ENCODE data around the gene HACL1. TPM values are rescaled to one million over a fixed set of nuclear protein-coding genes. Genes with fewer than 3 reads are reported as not detected.

HACL1 gene
- total and polyA plus RNA-seq, 2 donors from 2014 or later = 25.3 to 27.1 TPM

GRCh38 chr3:15576475-15576874 lies 24.9 kb downstream of the HACL1 start:
- peaks cover 0 to 3% (median 0%) of the 10 kb centered on the region in 3 donors for H3K4me1 ChIP-seq (ENCODE audit: control insufficient read depth in 2 of 3, insufficient read depth in 2 of 3, low read depth in 1 of 3, low read length in 3 of 3)
- H3K36me3 ChIP-seq (ENCODE audit: control insufficient read depth in 2 of 3, insufficient read depth in 3 of 3, low read length in 3 of 3) = peaks cover 2 to 24% (median 7%) of the 10 kb centered on the region in 3 donors
- H3K9me3 ChIP-seq (ENCODE audit: control insufficient read depth in 2 of 3, insufficient read depth in 1 of 3, low read length in 3 of 3) = no peaks in the 10 kb centered on the region
- FAIRE-seq (no peak), DNase-seq (no peak)
- H3K27ac ChIP-seq (ENCODE audit: low read depth in 2 of 2, low read length in 2 of 2) = no peak overlapping the region
- intact Hi-C loops (cut with DNase I) = no loop called here
- H3K27me3 ChIP-seq (ENCODE audit: control insufficient read depth, insufficient read depth, low read length) = no peaks in the 10 kb centered on the region
- no peak overlapping the region for H3K9ac ChIP-seq (ENCODE audit: low read length in 3 of 3)
- H3K4me3 ChIP-seq (ENCODE audit: low read length in 3 of 3) = no peak overlapping the region
- TF ChIP-seq, protein P1, sequence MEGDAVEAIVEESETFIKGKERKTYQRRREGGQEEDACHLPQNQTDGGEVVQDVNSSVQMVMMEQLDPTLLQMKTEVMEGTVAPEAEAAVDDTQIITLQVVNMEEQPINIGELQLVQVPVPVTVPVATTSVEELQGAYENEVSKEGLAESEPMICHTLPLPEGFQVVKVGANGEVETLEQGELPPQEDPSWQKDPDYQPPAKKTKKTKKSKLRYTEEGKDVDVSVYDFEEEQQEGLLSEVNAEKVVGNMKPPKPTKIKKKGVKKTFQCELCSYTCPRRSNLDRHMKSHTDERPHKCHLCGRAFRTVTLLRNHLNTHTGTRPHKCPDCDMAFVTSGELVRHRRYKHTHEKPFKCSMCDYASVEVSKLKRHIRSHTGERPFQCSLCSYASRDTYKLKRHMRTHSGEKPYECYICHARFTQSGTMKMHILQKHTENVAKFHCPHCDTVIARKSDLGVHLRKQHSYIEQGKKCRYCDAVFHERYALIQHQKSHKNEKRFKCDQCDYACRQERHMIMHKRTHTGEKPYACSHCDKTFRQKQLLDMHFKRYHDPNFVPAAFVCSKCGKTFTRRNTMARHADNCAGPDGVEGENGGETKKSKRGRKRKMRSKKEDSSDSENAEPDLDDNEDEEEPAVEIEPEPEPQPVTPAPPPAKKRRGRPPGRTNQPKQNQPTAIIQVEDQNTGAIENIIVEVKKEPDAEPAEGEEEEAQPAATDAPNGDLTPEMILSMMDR (IDR thresholded peaks at IDR 0.05; ENCODE audit: borderline replicate concordance, extremely low read depth, insufficient read depth) = no peak

- TF ChIP-seq, protein P1 (IDR thresholded peaks at IDR 0.05; ENCODE audit: borderline replicate concordance, extremely low read depth, insufficient read depth) = no peak
- no peak overlapping the region for H3K4me3 ChIP-seq (ENCODE audit: low read length in 3 of 3)
- peaks cover 4 to 14% (median 6%) of the 10 kb centered on the region in 3 donors for H3K36me3 ChIP-seq (ENCODE audit: control insufficient read depth in 2 of 3, insufficient read depth in 3 of 3, low read length in 3 of 3)
- no peak overlapping the region for H3K27ac ChIP-seq (ENCODE audit: low read depth in 2 of 2, low read length in 2 of 2)
- intact Hi-C loops (cut with DNase I) = no loop called here
- H3K27me3 ChIP-seq (ENCODE audit: control insufficient read depth, insufficient read depth, low read length) = no peaks in the 10 kb centered on the region
- peaks cover 0 to 3% (median 0%) of the 10 kb centered on the region in 3 donors for H3K4me1 ChIP-seq (ENCODE audit: control insufficient read depth in 2 of 3, insufficient read depth in 2 of 3, low read depth in 1 of 3, low read length in 3 of 3)
- FAIRE-seq (no peak), DNase-seq (peak in 3 of 5 donors; percentile 14 to 34 (median 15))
- H3K9ac ChIP-seq (ENCODE audit: low read length in 3 of 3) = no peak overlapping the region
- no peaks in the 10 kb centered on the region for H3K9me3 ChIP-seq (ENCODE audit: control insufficient read depth in 2 of 3, insufficient read depth in 1 of 3, low read length in 3 of 3)
Measured at GRCh38 chr3:15575446-15575845, 25.9 kb downstream of the HACL1 start.

DNA sequence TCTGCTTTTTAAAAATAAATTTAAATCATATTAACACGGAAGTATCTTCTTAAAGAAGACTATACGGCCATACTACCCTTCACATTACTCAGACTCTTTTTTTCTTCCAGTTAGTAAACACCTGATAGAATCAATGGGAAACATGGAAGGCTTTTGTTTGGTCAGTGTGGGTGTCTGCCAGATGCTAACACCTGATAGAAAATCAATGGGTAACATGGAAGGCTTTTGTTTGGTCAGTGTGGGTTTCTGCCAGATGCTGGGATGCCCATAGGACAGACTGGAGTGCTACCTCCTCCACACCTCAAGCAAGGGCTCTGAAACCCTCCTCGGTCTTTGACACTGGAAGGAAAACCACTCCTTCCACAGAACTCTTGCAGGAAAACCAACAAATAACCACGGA lies 29.2 kb downstream of the HACL1 start:
- Histone ChIP-seq H3K4me3 (ENCODE audit: low read length in 3 of 3) (no peak overlapping the region), H3K27ac (ENCODE audit: low read depth in 2 of 2, low read length in 2 of 2) (no peak overlapping the region), H3K27me3 (ENCODE audit: control insufficient read depth, insufficient read depth, low read length) (no peaks in the 10 kb centered on the region), H3K4me1 (ENCODE audit: control insufficient read depth in 2 of 3, insufficient read depth in 2 of 3, low read depth in 1 of 3, low read length in 3 of 3) (peaks cover 0 to 3% (median 0%) of the 10 kb centered on the region in 3 donors), H3K9me3 (ENCODE audit: control insufficient read depth in 2 of 3, insufficient read depth in 1 of 3, low read length in 3 of 3) (no peaks in the 10 kb centered on the region), H3K9ac (ENCODE audit: low read length in 3 of 3) (no peak overlapping the region), H3K36me3 (ENCODE audit: control insufficient read depth in 2 of 3, insufficient read depth in 3 of 3, low read length in 3 of 3) (peaks cover 4 to 21% (median 15%) of the 10 kb centered on the region in 3 donors)
- FAIRE-seq (no peak), DNase-seq (no peak)
- TF ChIP-seq, protein P1 (IDR thresholded peaks at IDR 0.05; ENCODE audit: borderline replicate concordance, extremely low read depth, insufficient read depth) = no peak
- intact Hi-C loops (cut with DNase I) = no loop called here

DNA sequence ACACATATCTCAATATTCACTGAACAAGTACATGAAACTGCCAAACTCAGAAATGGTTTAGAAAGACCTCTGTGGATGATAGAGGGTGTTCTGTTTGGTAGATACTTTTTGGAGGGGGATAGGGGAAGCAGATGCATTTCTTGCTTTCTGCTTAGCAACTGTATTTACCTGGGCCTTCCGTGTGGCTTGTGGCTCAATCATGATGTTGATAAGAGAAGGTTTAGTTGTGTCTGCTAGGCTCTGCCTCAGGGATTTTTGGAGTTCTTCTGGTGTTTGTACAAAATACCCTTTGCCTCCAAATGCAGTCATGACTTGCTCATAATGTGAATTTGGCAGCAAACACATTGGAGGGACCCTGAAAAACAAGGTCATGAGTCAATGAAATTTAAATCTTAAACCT lies 38.2 kb downstream of the HACL1 start:
- no peaks in the 10 kb centered on the region for H3K27me3 ChIP-seq (ENCODE audit: control insufficient read depth, insufficient read depth, low read length)
- no peaks in the 10 kb centered on the region for H3K9me3 ChIP-seq (ENCODE audit: control insufficient read depth in 2 of 3, insufficient read depth in 1 of 3, low read length in 3 of 3)
- no peak for FAIRE-seq
- intact Hi-C loops (cut with DNase I) = no loop called here
- H3K9ac ChIP-seq (ENCODE audit: low read length in 3 of 3) = no peak overlapping the region
- no peak overlapping the region for H3K27ac ChIP-seq (ENCODE audit: low read depth in 2 of 2, low read length in 2 of 2)
- DNase-seq = no peak
- peaks cover 4 to 41% (median 23%) of the 10 kb centered on the region in 3 donors for H3K36me3 ChIP-seq (ENCODE audit: control insufficient read depth in 2 of 3, insufficient read depth in 3 of 3, low read length in 3 of 3)
- no peaks in the 10 kb centered on the region for H3K4me1 ChIP-seq (ENCODE audit: control insufficient read depth in 2 of 3, insufficient read depth in 2 of 3, low read depth in 1 of 3, low read length in 3 of 3)
- no peak overlapping the region for H3K4me3 ChIP-seq (ENCODE audit: low read length in 3 of 3)
- TF ChIP-seq, protein P1 (IDR thresholded peaks at IDR 0.05; ENCODE audit: borderline replicate concordance, extremely low read depth, insufficient read depth) = no peak
